GM23248 (cell line): ENCODE data around the gene PHKG2.

Source experiments
- EZH2 ChIP-seq: fragments of 200-600 bp; sonication (generic); IDR thresholded peaks from 2 replicates; pipeline ENCODE4 v1.6.1; 2018; ENCODE audit warnings: antibody characterized with exemption, mild to moderate bottlenecking; ENCODE audit not compliant: insufficient read depth, poor library complexity, severe bottlenecking
- EZH2phosphoT487 ChIP-seq: fragments of 200-600 bp; sonication (generic); IDR thresholded peaks from 2 replicates; pipeline ENCODE4 v1.6.1; 2018; ENCODE audit warnings: antibody characterized with exemption, moderate library complexity, mild to moderate bottlenecking, low read depth; ENCODE audit not compliant: insufficient read depth

GRCh38 chr16:30710971-30711370 lies 37.3 kb upstream of the PHKG2 start:
- TF ChIP-seq EZH2 (no peak), EZH2phosphoT487 (no peak)
